SH-SY5Y (cell line): ENCODE data around the gene RSPH1.

Experiments
- GATA2 ChIP-seq: IDR thresholded peaks from 2 replicates; pipeline ENCODE4 v1.6.1; 2011; ENCODE audit warnings: mild to moderate bottlenecking, low read depth, low read length
- GATA3 ChIP-seq: IDR thresholded peaks from 2 replicates; pipeline ENCODE4 v1.6.1; 2011; ENCODE audit warnings: low read depth, mild to moderate bottlenecking, low read length, moderate library complexity

- TF ChIP-seq GATA2 (no peak), GATA3 (no peak)
Measured at GRCh38 chr21:42543106-42543847, 47.3 kb upstream of the RSPH1 start.
